HUES6 (cell line): ENCODE measurements around the gene ATP5F1E.

Experiments used
- H3K27ac ChIP-seq: 2 replicates; pipeline ENCODE4 v1.7.0; 2013; ENCODE audit warnings: low read depth, mild to moderate bottlenecking, low read length, inconsistent platforms
- H3K27me3 ChIP-seq: 2 replicates; pipeline ENCODE4 v1.6.1; 2013; ENCODE audit warnings: low read length; ENCODE audit not compliant: control insufficient read depth, insufficient read depth
- H3K36me3 ChIP-seq: 2 replicates; pipeline ENCODE4 v1.6.1; 2013; ENCODE audit warnings: low read length; ENCODE audit not compliant: control insufficient read depth, insufficient read depth
- H3K4me1 ChIP-seq: 2 replicates; pipeline ENCODE4 v1.6.1; 2013; ENCODE audit warnings: low read length; ENCODE audit not compliant: control insufficient read depth, insufficient read depth
- H3K4me3 ChIP-seq: 2 replicates; pipeline ENCODE4 v1.5.1; 2013; ENCODE audit warnings: low read depth, low read length
- H3K9ac ChIP-seq: one replicate; pipeline ENCODE4 v1.6.1; 2013; ENCODE audit warnings: mild to moderate bottlenecking, low read length
- H3K9me3 ChIP-seq: 2 replicates; pipeline ENCODE4 v1.6.1; 2013; ENCODE audit warnings: low read depth, low read length; ENCODE audit not compliant: control insufficient read depth, insufficient read depth

ATP5F1E gene

DNA sequence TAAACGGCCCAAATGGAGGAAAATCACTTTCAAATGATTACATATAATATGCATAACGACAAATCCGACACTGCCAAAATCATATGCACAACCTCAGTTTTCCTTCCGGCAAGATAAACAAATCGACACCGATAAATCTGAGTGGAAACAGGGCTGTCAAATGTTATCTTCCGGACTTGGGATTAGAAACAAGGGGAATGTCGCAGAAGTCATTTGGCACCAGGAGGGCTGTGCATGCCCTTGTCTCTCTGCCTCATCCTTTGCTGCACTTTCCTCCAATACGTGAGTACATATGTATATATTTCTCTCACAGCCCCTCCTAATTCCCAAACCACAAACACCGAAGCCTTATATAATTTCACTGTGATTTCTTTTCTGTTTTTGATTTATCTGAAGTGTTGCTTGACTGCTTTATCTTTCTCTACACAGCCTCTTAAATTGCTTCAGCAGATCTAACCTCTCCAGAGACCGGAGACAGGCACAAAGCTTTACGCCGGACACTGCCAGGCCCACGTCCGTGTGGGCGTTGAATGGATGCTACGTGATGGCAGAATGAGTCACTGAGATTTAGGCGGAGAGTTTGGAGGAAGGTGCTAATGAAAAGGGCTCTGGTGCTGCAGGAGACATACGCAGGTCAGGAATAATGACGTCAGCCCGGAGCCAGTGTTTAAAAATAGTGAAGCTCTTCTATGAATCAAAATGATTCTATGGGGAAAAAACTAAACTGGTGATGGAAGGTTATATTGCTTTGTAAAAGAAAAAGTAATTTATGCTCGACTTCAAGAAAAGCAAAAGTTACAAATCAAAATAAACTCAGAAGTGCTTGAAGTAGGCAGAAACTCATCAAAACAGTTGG lies 31.5 kb upstream of the ATP5F1E start:
- Histone ChIP-seq H3K4me1 (peaks cover 4% of the 10 kb centered on the region; the same call in 1 of the 2 replicates), H3K9ac (no peak overlapping the region), H3K4me3 (no peak overlapping the region)

DNA sequence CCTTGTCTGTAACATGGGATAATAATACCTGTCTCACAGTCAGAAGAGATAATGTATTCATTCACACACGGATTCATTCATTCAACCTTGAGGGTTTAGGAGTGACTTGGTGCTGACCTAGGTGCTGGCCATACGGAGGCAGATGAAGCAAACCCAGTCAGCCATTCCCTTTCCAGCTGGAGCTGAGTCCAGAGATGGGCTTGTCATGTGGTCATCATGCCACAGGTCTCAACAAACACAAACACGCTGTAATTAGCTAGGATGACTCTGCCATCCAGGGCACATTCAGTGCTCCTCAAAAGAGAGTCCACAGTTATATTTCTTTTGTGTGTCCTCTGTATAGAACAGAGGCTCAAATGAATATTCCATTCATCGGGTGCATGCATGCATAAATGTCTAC lies 29.9 kb upstream of the ATP5F1E start:
- Histone ChIP-seq H3K27me3 (no peaks in the 10 kb centered on the region), H3K9ac (no peak overlapping the region), H3K4me3 (no peak overlapping the region)

More for the DNA sequence above, 31.5 kb upstream of the ATP5F1E start:
- H3K36me3 ChIP-seq, result no peaks in the 10 kb centered on the region
- H3K27me3 ChIP-seq, result no peaks in the 10 kb centered on the region
- no peak overlapping the region for H3K27ac ChIP-seq
- H3K9me3 ChIP-seq, result no peaks in the 10 kb centered on the region

DNA sequence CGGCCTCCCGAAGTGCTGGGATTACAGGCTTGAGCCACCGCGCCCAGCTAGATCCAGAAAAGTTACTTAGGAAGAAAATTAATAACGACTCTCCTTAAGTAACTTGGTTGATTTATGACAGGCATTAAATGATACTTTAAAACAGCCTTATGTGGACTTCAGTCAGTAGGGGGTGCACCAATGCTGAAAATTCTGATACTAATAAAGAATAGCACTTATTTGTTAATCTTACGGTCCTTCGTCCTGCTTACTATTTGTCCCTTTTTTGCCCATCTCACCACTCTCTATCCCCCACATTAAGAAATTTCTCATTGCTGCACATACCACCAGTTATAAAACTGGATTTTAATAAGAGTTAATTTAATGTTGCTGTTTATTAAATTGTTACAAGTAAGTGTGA lies 23.2 kb upstream of the ATP5F1E start:
- H3K4me1 ChIP-seq, result no peaks in the 10 kb centered on the region
- H3K9ac ChIP-seq, result no peak overlapping the region
- H3K4me3 ChIP-seq, result no peak overlapping the region
- H3K9me3 ChIP-seq, result no peaks in the 10 kb centered on the region
- H3K27me3 ChIP-seq, result peaks cover 13% of the 10 kb centered on the region
- no peaks in the 10 kb centered on the region for H3K36me3 ChIP-seq
- H3K27ac ChIP-seq, result no peak overlapping the region

More for the DNA sequence above, 29.9 kb upstream of the ATP5F1E start:
- Histone ChIP-seq H3K9me3 (no peaks in the 10 kb centered on the region), H3K36me3 (no peaks in the 10 kb centered on the region), H3K27ac (no peak overlapping the region), H3K4me1 (peaks cover 4% of the 10 kb centered on the region; the same call in 1 of the 2 replicates)

DNA sequence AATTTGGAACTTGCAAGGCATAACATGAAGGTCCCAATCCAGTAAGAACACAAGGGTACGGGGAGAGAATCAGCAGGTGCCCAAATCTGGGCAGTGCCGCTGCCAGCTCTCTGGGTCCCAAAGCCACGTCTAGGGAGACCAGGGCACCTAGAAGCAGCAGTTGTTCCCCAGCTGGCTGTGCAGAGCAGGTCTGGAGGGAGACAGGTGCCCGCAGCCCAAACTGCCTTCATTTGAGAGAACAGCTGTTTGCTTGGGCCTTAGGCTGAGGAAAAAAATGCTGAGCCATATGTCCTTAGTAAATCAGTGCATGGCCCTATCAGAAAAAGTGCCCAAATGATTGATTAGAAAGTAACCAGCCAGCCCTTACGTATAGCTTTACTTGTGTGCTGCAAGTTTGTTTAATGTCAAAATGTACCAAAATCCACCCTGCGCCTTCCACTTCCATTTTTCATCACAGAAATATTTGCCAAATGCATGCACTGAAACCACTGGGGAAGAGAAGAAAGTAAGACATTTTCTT lies 19.6 kb upstream of the ATP5F1E start:
- Histone ChIP-seq H3K9ac (no peak overlapping the region), H3K4me1 (no peaks in the 10 kb centered on the region), H3K27ac (no peak overlapping the region), H3K9me3 (no peaks in the 10 kb centered on the region), H3K36me3 (no peaks in the 10 kb centered on the region), H3K27me3 (peaks cover 31% of the 10 kb centered on the region), H3K4me3 (no peak overlapping the region)

DNA sequence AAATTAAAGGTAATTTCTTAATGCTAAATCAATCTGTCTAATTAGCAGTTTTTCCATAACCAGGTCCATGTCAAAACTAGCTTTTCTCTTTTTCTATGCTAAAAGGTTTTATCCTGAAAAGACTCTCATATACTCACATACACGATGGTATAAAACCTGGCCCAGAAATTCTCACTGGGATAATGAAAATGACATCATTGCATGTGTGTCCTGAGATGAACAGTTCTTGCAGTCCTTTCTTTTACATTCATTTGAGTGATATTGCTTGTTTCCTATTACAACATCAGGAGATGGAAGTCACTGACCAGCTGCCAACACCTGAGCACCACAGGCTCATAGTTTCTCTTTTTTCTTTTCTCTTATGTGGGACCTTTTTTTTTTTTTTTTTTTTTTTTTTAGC lies 18.3 kb upstream of the ATP5F1E start:
- Histone ChIP-seq H3K4me3 (no peak overlapping the region), H3K36me3 (no peaks in the 10 kb centered on the region), H3K9me3 (no peaks in the 10 kb centered on the region), H3K27me3 (peaks cover 31% of the 10 kb centered on the region), H3K4me1 (no peaks in the 10 kb centered on the region), H3K27ac (no peak overlapping the region), H3K9ac (no peak overlapping the region)

DNA sequence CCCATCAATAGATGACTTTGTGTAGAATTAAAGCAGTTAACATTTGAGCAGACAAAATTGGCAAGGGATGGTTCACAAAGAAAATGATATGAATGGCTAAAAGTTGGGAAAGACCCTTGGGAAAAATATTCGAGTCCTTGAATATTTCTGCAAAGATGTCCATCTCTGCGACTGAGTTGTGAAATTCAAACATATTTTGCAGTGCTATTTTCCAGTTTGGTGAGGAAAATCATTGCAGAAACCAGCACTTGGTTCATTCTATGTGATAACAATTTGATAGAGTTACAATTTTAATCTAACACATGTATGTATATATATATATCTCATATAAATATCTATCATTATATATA lies 16.5 kb upstream of the ATP5F1E start:
- no peaks in the 10 kb centered on the region for H3K36me3 ChIP-seq
- no peak overlapping the region for H3K9ac ChIP-seq
- H3K4me3 ChIP-seq, result no peak overlapping the region
- H3K27me3 ChIP-seq, result peaks cover 31% of the 10 kb centered on the region
- H3K4me1 ChIP-seq, result no peaks in the 10 kb centered on the region
- no peaks in the 10 kb centered on the region for H3K9me3 ChIP-seq
- no peak overlapping the region for H3K27ac ChIP-seq

DNA sequence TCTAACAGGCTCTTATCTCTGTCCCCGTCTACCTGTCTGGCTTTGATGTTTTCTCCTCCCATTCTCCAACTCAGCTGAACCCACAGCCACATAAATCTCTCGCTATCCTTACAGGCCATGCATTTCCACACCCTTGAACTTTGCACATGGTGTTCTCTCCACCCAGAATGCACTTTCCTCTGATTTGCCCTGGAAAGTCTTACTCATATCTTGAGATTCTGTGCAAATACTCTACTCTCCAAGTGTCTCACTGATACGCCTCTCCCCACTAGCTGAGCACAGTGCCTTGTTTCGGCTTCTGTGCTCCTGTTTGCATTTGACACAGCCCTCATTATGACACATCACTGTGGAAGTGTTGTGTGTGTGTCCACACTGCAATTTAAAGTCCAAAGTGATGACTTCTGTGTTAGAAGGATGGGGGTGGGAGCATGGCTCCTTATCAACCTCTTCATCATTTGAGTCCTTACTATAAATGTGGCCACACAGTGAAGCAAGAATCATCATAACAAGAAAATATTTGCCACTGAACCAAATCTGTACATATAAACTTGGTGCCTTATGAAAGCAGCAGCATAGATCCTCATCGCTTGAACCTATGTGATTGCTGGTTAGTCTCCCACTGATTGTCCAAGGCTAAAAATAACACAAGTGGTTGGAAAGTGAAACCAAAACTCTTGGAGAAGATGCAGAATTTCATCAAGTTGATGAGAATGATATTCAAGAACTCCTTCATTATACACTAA lies 16.0 kb upstream of the ATP5F1E start:
- no peak overlapping the region for H3K4me3 ChIP-seq
- no peak overlapping the region for H3K9ac ChIP-seq
- H3K36me3 ChIP-seq, result no peaks in the 10 kb centered on the region
- H3K4me1 ChIP-seq, result peaks cover 2% of the 10 kb centered on the region; the same call in 1 of the 2 replicates
- H3K27me3 ChIP-seq, result peaks cover 31% of the 10 kb centered on the region
- H3K27ac ChIP-seq, result no peak overlapping the region
- no peaks in the 10 kb centered on the region for H3K9me3 ChIP-seq

DNA sequence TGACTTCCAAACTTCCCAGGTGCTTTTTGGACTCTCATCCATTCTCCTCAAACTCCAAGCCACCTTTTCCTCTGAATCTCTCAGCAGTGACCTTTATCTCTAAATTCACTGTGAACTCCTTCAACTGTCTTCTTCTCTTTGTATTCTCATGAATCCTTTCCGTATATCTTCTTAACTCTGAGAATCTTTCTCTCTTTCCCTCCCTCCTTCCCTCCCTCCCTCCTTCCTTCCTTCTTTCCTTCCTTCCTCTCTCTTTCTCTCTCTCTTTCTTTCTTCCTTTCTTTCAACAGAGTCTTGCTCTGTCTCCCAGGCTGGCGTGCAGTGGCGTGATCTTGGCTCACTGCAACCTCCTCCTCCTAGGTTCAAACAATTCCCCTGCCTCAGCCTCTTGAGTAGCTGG lies 14.7 kb upstream of the ATP5F1E start:
- H3K27me3 ChIP-seq, result peaks cover 26% of the 10 kb centered on the region
- H3K27ac ChIP-seq, result no peak overlapping the region
- H3K4me1 ChIP-seq, result peaks cover 4% of the 10 kb centered on the region; the same call in 1 of the 2 replicates
- H3K4me3 ChIP-seq, result no peak overlapping the region
- H3K9ac ChIP-seq, result no peak overlapping the region
- no peaks in the 10 kb centered on the region for H3K9me3 ChIP-seq
- H3K36me3 ChIP-seq, result no peaks in the 10 kb centered on the region

DNA sequence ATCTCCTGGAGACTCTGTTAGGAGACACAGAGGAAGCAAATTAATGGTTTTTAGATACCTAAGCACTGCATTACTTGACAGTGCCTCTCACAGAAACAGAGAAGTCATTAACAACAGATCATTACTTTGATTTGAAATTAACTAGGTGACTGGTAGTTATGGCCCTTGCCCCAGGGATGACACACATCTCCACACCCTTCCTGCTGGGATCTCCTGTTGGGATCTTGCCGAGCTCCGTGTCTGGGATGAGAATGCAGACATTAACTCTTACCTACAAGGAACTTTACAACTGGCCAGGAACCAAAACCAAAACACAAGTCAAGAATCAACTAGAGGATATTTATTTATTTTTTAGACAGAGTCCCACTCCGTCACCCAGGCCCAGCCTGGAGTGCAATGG lies 12.7 kb upstream of the ATP5F1E start:
- Histone ChIP-seq H3K36me3 (no peaks in the 10 kb centered on the region), H3K27ac (no peak overlapping the region), H3K27me3 (peaks cover 17% of the 10 kb centered on the region), H3K4me1 (peaks cover 4% of the 10 kb centered on the region; the same call in 1 of the 2 replicates), H3K9me3 (no peaks in the 10 kb centered on the region), H3K9ac (no peak overlapping the region), H3K4me3 (no peak overlapping the region)

DNA sequence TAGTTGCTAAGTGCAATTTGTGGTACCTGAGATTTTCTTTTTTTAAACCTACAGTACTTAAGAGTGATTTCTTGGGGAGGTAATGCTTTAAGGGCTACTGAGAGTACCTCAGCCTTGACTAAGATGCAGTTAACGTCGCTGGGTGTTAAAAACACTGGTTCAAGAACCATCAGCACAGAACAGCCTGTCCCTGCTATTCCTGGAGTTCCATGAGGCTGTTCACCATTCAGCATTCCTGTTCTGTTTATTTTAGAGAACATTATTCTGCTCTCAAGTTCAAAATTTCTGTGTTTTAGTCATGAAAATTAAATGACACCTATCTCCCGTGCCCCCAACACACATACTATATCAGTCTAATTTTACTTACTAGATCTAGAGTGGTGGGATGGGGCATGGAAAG lies 12.2 kb upstream of the ATP5F1E start:
- H3K4me3 ChIP-seq, result no peak overlapping the region
- H3K9me3 ChIP-seq, result no peaks in the 10 kb centered on the region
- peaks cover 13% of the 10 kb centered on the region for H3K27me3 ChIP-seq
- H3K9ac ChIP-seq, result no peak overlapping the region
- no peak overlapping the region for H3K27ac ChIP-seq
- H3K36me3 ChIP-seq, result no peaks in the 10 kb centered on the region
- H3K4me1 ChIP-seq, result peaks cover 4% of the 10 kb centered on the region; the same call in 1 of the 2 replicates

DNA sequence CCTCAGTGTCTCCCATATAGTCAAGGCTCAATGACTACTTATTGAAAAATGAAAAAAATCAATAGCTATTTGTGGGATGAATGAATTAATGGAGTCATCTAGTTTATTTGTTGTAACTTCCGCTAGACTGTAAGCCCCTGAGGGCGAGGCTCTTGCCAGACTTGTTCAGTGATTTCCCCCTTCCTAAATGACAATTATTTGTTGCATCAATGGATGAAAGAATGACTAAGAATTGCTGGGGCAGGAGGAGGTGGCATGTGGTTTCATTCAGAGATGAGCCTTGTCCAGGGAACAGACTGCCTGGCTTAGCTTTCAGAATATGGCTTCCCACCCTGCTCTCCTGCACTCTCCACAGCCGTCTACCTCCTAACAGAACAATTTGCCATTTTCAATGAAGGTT lies 11.6 kb upstream of the ATP5F1E start:
- Histone ChIP-seq H3K36me3 (no peaks in the 10 kb centered on the region), H3K4me3 (no peak overlapping the region), H3K4me1 (peaks cover 4% of the 10 kb centered on the region; the same call in 1 of the 2 replicates), H3K9me3 (no peaks in the 10 kb centered on the region), H3K27ac (no peak overlapping the region), H3K9ac (no peak overlapping the region), H3K27me3 (peaks cover 13% of the 10 kb centered on the region)
